HepG2 (cell line): ENCODE measurements around the gene NOA1. TPM values are rescaled to one million over a fixed set of nuclear protein-coding genes. Genes with fewer than 3 reads are reported as not detected.

Experiments
- ETV6 ChIP-seq: sonication (generic); formaldehyde crosslinking; conservative IDR thresholded peaks from 2 replicates; pipeline ENCODE4 v1.4.0; 2020; ENCODE audit warnings: missing genetic modification reagents
- FOXJ3 ChIP-seq: sonication (generic); formaldehyde crosslinking; IDR thresholded peaks from 2 replicates; pipeline ENCODE4 v1.4.0; 2020; ENCODE audit warnings: missing genetic modification reagents, mild to moderate bottlenecking, borderline replicate concordance
- GRHL1 ChIP-seq: sonication (generic); formaldehyde crosslinking; conservative IDR thresholded peaks from 2 replicates; pipeline ENCODE4 v1.8.0; 2022; ENCODE audit warnings: missing genetic modification reagents
- KDM5A ChIP-seq: fragments of 200-600 bp; sonication (generic); IDR thresholded peaks from 2 replicates; pipeline ENCODE4 v1.7.0; 2018; ENCODE audit warnings: antibody characterized with exemption, mild to moderate bottlenecking, low read length, borderline replicate concordance
- ONECUT2 ChIP-seq: sonication (generic); formaldehyde crosslinking; IDR thresholded peaks from 2 replicates; pipeline ENCODE4 v1.4.0; 2020; ENCODE audit warnings: missing genetic modification reagents
- PRMT3 ChIP-seq: sonication (generic); formaldehyde crosslinking; IDR thresholded peaks from 2 replicates; pipeline ENCODE4 v1.8.1; 2022; ENCODE audit warnings: low read depth, mild to moderate bottlenecking, moderate library complexity, missing genetic modification reagents, borderline replicate concordance
- SIN3B ChIP-seq: fragments of 150-350 bp; IDR thresholded peaks from 2 replicates; pipeline ENCODE4 v1.6.1; 2014; ENCODE audit warnings: low read length
- SKIL ChIP-seq: sonication (generic); formaldehyde crosslinking; IDR thresholded peaks from 2 replicates; pipeline ENCODE4 v1.8.0; 2022; ENCODE audit warnings: missing genetic modification reagents, mild to moderate bottlenecking, moderate library complexity, borderline replicate concordance
- TEF ChIP-seq: sonication (generic); formaldehyde crosslinking; IDR thresholded peaks from 2 replicates; pipeline ENCODE4 v1.5.0; 2020; ENCODE audit warnings: missing genetic modification reagents
- TOE1 ChIP-seq: sonication (generic); formaldehyde crosslinking; IDR thresholded peaks from 2 replicates; pipeline ENCODE4 v1.4.0; 2020; ENCODE audit warnings: mild to moderate bottlenecking, missing genetic modification reagents
- ZBTB14 ChIP-seq: sonication (generic); formaldehyde crosslinking; IDR thresholded peaks from 2 replicates; pipeline ENCODE4 v1.4.0; 2020; ENCODE audit warnings: missing genetic modification reagents
- ZBTB43 ChIP-seq: sonication (generic); formaldehyde crosslinking; conservative IDR thresholded peaks from 2 replicates; pipeline ENCODE4 v1.4.0; 2020; ENCODE audit warnings: missing genetic modification reagents
- ZNF142 ChIP-seq: sonication (generic); formaldehyde crosslinking; IDR thresholded peaks from 2 replicates; pipeline ENCODE4 v1.4.0; 2020; ENCODE audit warnings: missing genetic modification reagents
- ZNF143 ChIP-seq: sonication (generic); formaldehyde crosslinking; IDR thresholded peaks from 2 replicates; pipeline ENCODE4 v1.4.0; 2020; ENCODE audit warnings: missing genetic modification reagents
- ZNF543 ChIP-seq: sonication (generic); formaldehyde crosslinking; IDR thresholded peaks from 2 replicates; pipeline ENCODE4 v1.4.0; 2020; ENCODE audit warnings: mild to moderate bottlenecking, missing genetic modification reagents
- polyA plus RNA-seq, 8 experiments: library from polyadenylated mRNA; depleted of rRNA in 3 of 8; stranded (reverse) in 7 of 8; unstranded in 1 of 8; fragments of >200 nt; fragmentation: Illumina TruSeq in 4 of 8; extraction: Trizol in 4 of 8; gene quantifications; 2 replicates each; pipeline versions ENCODE4 v1.2.1 to v1.2.3, GENCODE V29; 2011 to 2016; ENCODE audit warnings: low read depth in 4 of 8, missing spikeins in 1 of 8, mixed read lengths in 1 of 8; ENCODE audit not compliant: insufficient read depth in 1 of 8
- total RNA-seq, 5 experiments: library from RNA; depleted of rRNA; stranded (reverse); fragments of >200 nt; fragmentation: Illumina TruSeq; extraction: Trizol; gene quantifications; 2 replicates each; pipeline ENCODE4 v1.2.3, GENCODE V29; 2016; ENCODE audit warnings: low read depth in 1 of 5

Gene NOA1
- total and polyA plus RNA-seq, 2 of the 13 experiments (the other 11 are each of a cell fraction or from before 2014, with no cell fraction given) = 17.3 to 19.0 TPM

- TF ChIP-seq ZNF543 (CRISPR knock-in tag) = no peak
- no peak for TF ChIP-seq GRHL1 (CRISPR knock-in tag)
- no peak for TF ChIP-seq TOE1 (CRISPR knock-in tag)
- TF ChIP-seq ETV6 (CRISPR knock-in tag) = no peak
- no peak for TF ChIP-seq FOXJ3 (CRISPR knock-in tag)
- no peak; the same call in 1 of the 2 replicates for TF ChIP-seq ZNF142 (CRISPR knock-in tag)
- TF ChIP-seq TEF = no peak
- no peak for TF ChIP-seq PRMT3 (CRISPR knock-in tag)
- peak; percentile 73; the same call in 1 of the 2 replicates for TF ChIP-seq KDM5A
- peak; percentile 83 for TF ChIP-seq ZNF143 (CRISPR knock-in tag)
- TF ChIP-seq ZBTB43 (CRISPR knock-in tag) = no peak
- TF ChIP-seq ONECUT2 (CRISPR knock-in tag) = no peak
- TF ChIP-seq ZBTB14 = peak; percentile 69
- TF ChIP-seq SKIL = 0 out of 2 replicates have a peak, but pooled peaks have one; percentile 50
- TF ChIP-seq SIN3B = no peak
These were observed at the start of gene NOA1 (continued) for GRCh38 chr4:56977321-56978012.
